ENCODE data around the gene KIF25. TPM values are rescaled to one million over a fixed set of nuclear protein-coding genes. Genes with fewer than 3 reads are reported as not detected.

The KIF25 gene
- total RNA-seq, 2 experiments from 2014 or later = not detected

GRCh38 chr6:167966540-167966905, 30.9 kb upstream of the KIF25 start:
- H3K27me3 Mint-ChIP-seq = no peaks in the 10 kb centered on the region
- CTCF ChIA-PET = no interaction called here

GRCh38 chr6:167968091-167968490, 29.4 kb upstream of the KIF25 start:
- Mint-ChIP-seq H3K4me3 (no peak overlapping the region), H3K36me3 (ENCODE audit: low read depth) (no peaks in the 10 kb centered on the region), H3K27ac (no peak overlapping the region), H3K9me3 (no peaks in the 10 kb centered on the region), H3K27me3 (no peaks in the 10 kb centered on the region), H3K4me1 (ENCODE audit: low read depth) (no peaks in the 10 kb centered on the region)
- POLR2A ChIA-PET = no interaction called here
- CTCF ChIA-PET = interaction anchor here (1.0 to 1.3 kb wide), 2 partner anchors 16 to 30 kb away, joined by 3 to 4 read pairs; no protein-coding TSS in a partner anchor
- DNase-seq = peak; percentile 63
- TF ChIP-seq CTCF (IDR thresholded peaks at IDR 0.05) = peak; percentile 51
- ATAC-seq = no peak
- intact Hi-C loops (cut with micrococcal nuclease) = no loop called here

More at GRCh38 chr6:167966540-167966905, 30.9 kb upstream of the KIF25 start:
- POLR2A ChIA-PET = no interaction called here
- intact Hi-C loops (cut with micrococcal nuclease) = no loop called here
- Mint-ChIP-seq H3K27ac (no peak overlapping the region), H3K9me3 (no peaks in the 10 kb centered on the region), H3K4me3 (no peak overlapping the region), H3K4me1 (ENCODE audit: low read depth) (no peaks in the 10 kb centered on the region), H3K36me3 (ENCODE audit: low read depth) (no peaks in the 10 kb centered on the region)
- no peak for TF ChIP-seq CTCF (IDR thresholded peaks at IDR 0.05)
- DNase-seq = no peak
- ATAC-seq = no peak

DNA sequence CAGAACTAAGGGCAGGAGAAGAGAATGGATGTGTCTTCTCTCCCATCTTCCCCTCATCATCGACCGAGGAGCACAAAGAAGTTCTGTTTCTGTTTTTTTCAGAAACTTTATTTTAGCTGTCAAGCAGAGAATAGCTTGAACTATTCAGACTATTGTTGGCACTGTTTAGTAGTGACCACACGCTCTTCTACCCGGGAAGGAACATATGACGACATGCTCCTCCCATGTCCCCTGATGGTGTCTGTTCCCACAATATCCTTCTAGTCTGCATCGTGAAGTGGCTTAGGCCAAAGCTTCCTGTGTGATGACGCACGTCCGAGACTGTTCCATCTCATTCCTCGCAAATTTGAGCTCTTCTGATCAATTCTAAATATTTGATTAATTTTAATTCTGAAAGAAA, 27.2 kb upstream of the KIF25 start:
- ChIA-PET POLR2A (no interaction called here), CTCF (interaction anchor here (0.6 kb wide), 1 partner anchor 603 kb away, joined by 3 read pairs; no protein-coding TSS in a partner anchor)
- H3K36me3 Mint-ChIP-seq (ENCODE audit: low read depth) = no peaks in the 10 kb centered on the region
- no peak overlapping the region for H3K27ac Mint-ChIP-seq
- H3K27me3 Mint-ChIP-seq = no peaks in the 10 kb centered on the region
- TF ChIP-seq CTCF (IDR thresholded peaks at IDR 0.05) = no peak
- no peak overlapping the region for H3K4me3 Mint-ChIP-seq
- ATAC-seq (no peak), DNase-seq (no peak)
- no peaks in the 10 kb centered on the region for H3K9me3 Mint-ChIP-seq
- no peaks in the 10 kb centered on the region for H3K4me1 Mint-ChIP-seq (ENCODE audit: low read depth)
- intact Hi-C loops (cut with micrococcal nuclease) = no loop called here

DNA sequence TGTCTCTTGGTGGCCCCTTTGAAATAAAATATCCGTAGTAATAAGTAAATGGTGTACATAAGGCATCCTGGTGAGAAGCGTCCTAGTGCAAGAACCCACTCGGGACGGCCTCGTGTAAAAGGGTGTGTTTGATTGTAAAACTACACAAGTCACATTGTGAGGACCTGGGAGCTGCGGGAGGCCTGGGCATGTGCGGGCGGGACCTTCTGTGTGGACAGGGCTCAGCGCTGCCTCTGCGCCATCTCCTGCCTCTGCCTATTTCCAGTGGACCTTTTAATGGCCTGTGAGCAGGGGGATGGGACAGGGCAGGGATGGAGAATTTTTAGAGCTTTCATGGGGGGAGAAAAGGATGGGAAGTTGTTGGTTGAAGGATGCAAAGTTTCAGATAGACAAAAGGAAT, 25.3 kb upstream of the KIF25 start:
- no peaks in the 10 kb centered on the region for H3K27me3 Mint-ChIP-seq
- no peak for ATAC-seq
- no peak for TF ChIP-seq CTCF (IDR thresholded peaks at IDR 0.05)
- no peaks in the 10 kb centered on the region for H3K36me3 Mint-ChIP-seq (ENCODE audit: low read depth)
- H3K4me3 Mint-ChIP-seq = no peak overlapping the region
- H3K27ac Mint-ChIP-seq = no peak overlapping the region
- H3K4me1 Mint-ChIP-seq (ENCODE audit: low read depth) = no peaks in the 10 kb centered on the region
- DNase-seq = no peak
- intact Hi-C loops (cut with micrococcal nuclease) = no loop called here
- H3K9me3 Mint-ChIP-seq = no peaks in the 10 kb centered on the region
- ChIA-PET POLR2A (no interaction called here), CTCF (no interaction called here)

GRCh38 chr6:167973148-167973885, 24.2 kb upstream of the KIF25 start:
- no peak for TF ChIP-seq CTCF (IDR thresholded peaks at IDR 0.05)
- H3K27me3 Mint-ChIP-seq = no peaks in the 10 kb centered on the region
- intact Hi-C loops (cut with micrococcal nuclease) = no loop called here
- no peak for DNase-seq
- POLR2A ChIA-PET = no interaction called here
- CTCF ChIA-PET = no interaction called here
- no peak overlapping the region for H3K4me3 Mint-ChIP-seq
- no peak for ATAC-seq
- H3K36me3 Mint-ChIP-seq (ENCODE audit: low read depth) = no peaks in the 10 kb centered on the region
- no peaks in the 10 kb centered on the region for H3K4me1 Mint-ChIP-seq (ENCODE audit: low read depth)
- H3K9me3 Mint-ChIP-seq = no peaks in the 10 kb centered on the region
- H3K27ac Mint-ChIP-seq = no peak overlapping the region

Data from activated CD8-positive, alpha-beta T cell treated with anti-CD3 and anti-CD28 coated beads for 36 hours (primary cell).